Lung (tissue), 12 donors: ENCODE data around the gene VSIG10L2. TPM values are rescaled to one million over a fixed set of nuclear protein-coding genes. Genes with fewer than 3 reads are reported as not detected.

Source experiments
- ATAC-seq: fragments of 200-7000 bp; cut with Tn5 transposase; one replicate; pipeline ENCODE4 v1.9.1; 2020; ENCODE audit warnings: moderate number of reproducible peaks; ENCODE audit not compliant: insufficient read depth, low FRiP score
- DNase-seq, 3 donors: peaks; one replicate each; pipeline ENCODE4 v3.0.0-alpha.2; 2013 to 2017
- H3K27ac ChIP-seq, 2 donors: one replicate each; pipeline ENCODE4 v1.5.1; 2013; ENCODE audit warnings: mild to moderate bottlenecking in 2 of 2, moderate library complexity in 2 of 2, control low read depth in 1 of 2, inconsistent platforms in 1 of 2, low read depth in 1 of 2, low read length in 1 of 2
- H3K27me3 ChIP-seq, 3 donors: one replicate each; pipeline ENCODE4 v1.5.1; 2013; ENCODE audit warnings: low read length in 2 of 3; ENCODE audit not compliant: control insufficient read depth in 3 of 3, insufficient read depth in 3 of 3
- H3K36me3 ChIP-seq, 4 donors: one replicate each; pipeline ENCODE4 v1.5.1; 2013; ENCODE audit warnings: low read length in 4 of 4, mild to moderate bottlenecking in 1 of 4, moderate library complexity in 1 of 4; ENCODE audit not compliant: control insufficient read depth in 4 of 4, insufficient read depth in 4 of 4
- H3K4me1 ChIP-seq, 5 donors: one replicate each; pipeline ENCODE4 v1.5.1; 2013; ENCODE audit warnings: low read length in 5 of 5, mild to moderate bottlenecking in 2 of 5, moderate library complexity in 1 of 5; ENCODE audit not compliant: control insufficient read depth in 5 of 5, insufficient read depth in 5 of 5
- H3K4me3 ChIP-seq: one replicate; pipeline ENCODE4 v1.5.1; 2013; ENCODE audit warnings: mild to moderate bottlenecking, control low read depth, moderate library complexity
- H3K9ac ChIP-seq, 2 donors: one replicate each; pipeline ENCODE4 v1.5.1; 2013; ENCODE audit warnings: low read length in 2 of 2, control low read depth in 1 of 2; ENCODE audit not compliant: insufficient read depth in 1 of 2
- H3K9me3 ChIP-seq, 4 donors: one replicate each; pipeline ENCODE4 v1.5.1; 2013; ENCODE audit warnings: low read length in 3 of 4, mild to moderate bottlenecking in 1 of 4, moderate library complexity in 1 of 4; ENCODE audit not compliant: control insufficient read depth in 4 of 4, insufficient read depth in 3 of 4
- WGBS, 2 donors: extraction: QIAGEN DNeasy Blood & Tissue Kit; methylation state at CpG; one replicate each; pipeline ENCODE4 v1.1.7; 2013; 5-methylcytosine and 5-hydroxymethylcytosine counted together
- polyA plus RNA-seq, 2 donors: library from polyadenylated mRNA; stranded (reverse); fragments of 200-250 nt; gene quantifications; one replicate each; pipeline ENCODE4 v1.2.1, GENCODE V29; 2013
- total RNA-seq, 2 donors: library from RNA; depleted of rRNA in 1 of 2; stranded (reverse); fragments of >200 nt in 1 of 2; gene quantifications; one replicate each; pipeline ENCODE4 v1.2.1, GENCODE V29; 2014 to 2021
- TF ChIP-seq, protein P1 (sequence below): IDR thresholded peaks from 2 replicates; pipeline ENCODE4 v1.5.1; 2012; ENCODE audit warnings: mild to moderate bottlenecking; ENCODE audit errors: control extremely low read depth, extremely low read depth
- donor health status: control.
- donor health status: control.
- donor health status: Bipolar disorder and iron deficiency.
- donor health status: healthy.
- donor health status: DM: yes; HTN: yes; CAD: no.

Gene VSIG10L2
- total and polyA plus RNA-seq, 4 donors = 0.18 to 0.43 (median 0.30) TPM

DNA sequence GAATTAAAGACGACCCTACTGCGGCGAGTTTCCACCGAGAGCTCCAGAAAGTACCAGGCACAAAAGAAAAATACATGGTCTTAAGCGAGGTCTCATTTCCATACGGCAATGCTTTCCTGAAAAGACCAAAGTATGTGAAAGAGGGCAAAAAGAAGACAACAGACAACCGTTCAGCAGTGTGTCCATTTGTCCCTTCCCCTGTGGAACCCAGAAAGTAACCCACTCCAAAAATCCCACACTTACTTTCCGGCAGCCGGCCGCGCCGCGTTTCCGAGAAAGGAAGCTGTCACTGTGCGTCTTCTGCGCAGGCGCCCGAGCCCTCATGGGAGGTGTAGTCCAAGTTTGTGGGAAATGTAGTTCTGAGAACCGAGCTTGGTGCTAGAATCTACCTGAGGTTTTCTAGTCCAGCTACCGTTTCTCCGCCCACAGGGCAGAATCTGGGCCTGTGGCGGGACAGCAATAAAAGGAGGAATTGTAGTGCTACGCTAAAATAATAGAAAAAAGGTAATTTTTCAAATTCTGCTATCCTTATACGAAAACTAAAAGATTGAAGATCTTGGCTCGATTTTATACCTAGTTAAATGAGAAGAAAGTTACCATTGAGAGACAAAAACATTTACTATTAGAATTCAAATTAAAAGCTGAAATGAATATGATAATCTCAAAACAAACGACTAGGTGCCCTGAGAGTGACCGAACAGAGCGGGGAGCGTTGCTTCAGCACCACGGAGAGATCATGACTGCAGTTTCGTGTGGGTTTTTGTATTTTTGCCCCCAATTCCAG lies 42.7 kb upstream of the VSIG10L2 start, which contains the start of gene PUS3:
Gene PUS3, minus strand, starts transcription at position 280 of the 784 bp plus-strand sequence. CDS start 6,922 bp downstream, outside the sequence.
- Histone ChIP-seq H3K4me3 (peak within 1 kb of the TSS; percentile 76), H3K27ac (peak within 1 kb of the TSS; percentile 84 to 88), H3K9ac (peak within 1 kb of the TSS; percentile 67 to 69), H3K9me3 (no peaks in the 10 kb centered on the region), H3K36me3 (peaks cover 5 to 15% (median 8%) of the 10 kb centered on the region in 4 donors), H3K27me3 (peaks cover 0 to 13% (median 12%) of the 10 kb centered on the region in 3 donors), H3K4me1 (peaks cover 0 to 14% (median 9%) of the 10 kb centered on the region in 5 donors)
- 2 to 3% methylated on average over 31 of the region's 31 CpGs for WGBS, 2 donors
- TF ChIP-seq, protein P1, sequence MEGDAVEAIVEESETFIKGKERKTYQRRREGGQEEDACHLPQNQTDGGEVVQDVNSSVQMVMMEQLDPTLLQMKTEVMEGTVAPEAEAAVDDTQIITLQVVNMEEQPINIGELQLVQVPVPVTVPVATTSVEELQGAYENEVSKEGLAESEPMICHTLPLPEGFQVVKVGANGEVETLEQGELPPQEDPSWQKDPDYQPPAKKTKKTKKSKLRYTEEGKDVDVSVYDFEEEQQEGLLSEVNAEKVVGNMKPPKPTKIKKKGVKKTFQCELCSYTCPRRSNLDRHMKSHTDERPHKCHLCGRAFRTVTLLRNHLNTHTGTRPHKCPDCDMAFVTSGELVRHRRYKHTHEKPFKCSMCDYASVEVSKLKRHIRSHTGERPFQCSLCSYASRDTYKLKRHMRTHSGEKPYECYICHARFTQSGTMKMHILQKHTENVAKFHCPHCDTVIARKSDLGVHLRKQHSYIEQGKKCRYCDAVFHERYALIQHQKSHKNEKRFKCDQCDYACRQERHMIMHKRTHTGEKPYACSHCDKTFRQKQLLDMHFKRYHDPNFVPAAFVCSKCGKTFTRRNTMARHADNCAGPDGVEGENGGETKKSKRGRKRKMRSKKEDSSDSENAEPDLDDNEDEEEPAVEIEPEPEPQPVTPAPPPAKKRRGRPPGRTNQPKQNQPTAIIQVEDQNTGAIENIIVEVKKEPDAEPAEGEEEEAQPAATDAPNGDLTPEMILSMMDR = no peak
- peak; percentile 91 to 92 (median 92) for DNase-seq
- ATAC-seq = peak; percentile 90

DNA sequence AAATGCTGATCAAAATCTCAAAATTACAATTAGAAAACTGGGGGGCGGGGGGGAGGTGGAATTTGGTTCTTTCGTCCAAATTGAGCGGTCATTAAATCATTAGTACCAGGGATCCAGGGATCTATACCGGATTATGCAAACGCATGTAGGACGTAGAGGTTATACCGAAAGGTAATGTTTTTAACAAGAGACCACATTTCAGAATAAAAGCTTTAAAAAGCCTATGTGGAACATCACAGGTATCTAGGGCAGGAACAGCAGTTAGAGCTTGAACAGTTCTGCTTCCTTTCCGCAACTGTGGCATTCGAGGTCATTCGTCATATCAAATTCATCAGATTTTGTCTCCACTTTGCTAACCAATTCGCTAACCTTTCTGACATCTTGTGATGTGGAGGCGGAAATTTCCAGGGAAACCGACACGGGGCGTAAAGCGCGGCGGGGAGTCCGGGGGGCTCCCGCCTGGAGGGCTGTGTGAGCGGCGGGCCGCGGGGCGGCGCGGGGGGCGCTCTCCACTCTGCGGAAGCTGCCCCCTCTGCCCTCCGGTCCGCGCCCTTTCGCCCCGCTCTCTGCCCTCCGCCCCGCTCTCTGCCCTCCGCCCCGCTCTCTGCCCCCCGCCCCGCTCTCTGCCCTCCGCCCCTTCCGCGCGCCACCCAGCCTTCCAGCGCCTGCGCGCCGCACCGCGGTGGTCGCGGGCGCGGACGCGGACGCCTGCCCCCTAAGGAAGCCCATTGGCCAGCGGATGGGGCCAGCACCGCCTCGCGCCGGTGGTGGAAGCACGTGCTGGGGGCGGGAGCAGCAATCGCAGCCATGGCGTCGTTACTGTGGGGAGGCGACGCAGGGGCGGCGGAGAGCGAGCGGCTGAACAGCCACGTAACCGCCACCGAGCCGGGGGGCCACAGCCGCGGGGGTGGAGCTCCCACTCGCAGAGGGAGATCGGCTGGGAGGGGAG lies 41.9 kb upstream of the VSIG10L2 start, which contains the start of gene DDX25:
Gene DDX25, plus strand, starts transcription at position 798 of the 949 bp plus-strand sequence. Its CDS starts 10 bp downstream, at position 808.
- no peak for ATAC-seq
- Histone ChIP-seq H3K36me3 (peaks cover 5 to 12% (median 8%) of the 10 kb centered on the region in 4 donors), H3K9ac (no peak within 1 kb of the TSS), H3K4me3 (peak within 1 kb of the TSS; percentile 24), H3K4me1 (peaks cover 0 to 14% (median 9%) of the 10 kb centered on the region in 5 donors), H3K9me3 (no peaks in the 10 kb centered on the region), H3K27me3 (peaks cover 0 to 13% (median 12%) of the 10 kb centered on the region in 3 donors), H3K27ac (no peak within 1 kb of the TSS)
- TF ChIP-seq, protein P1 = no peak
- DNase-seq = peak; percentile 22 to 44 (median 38)
- 2 to 3% methylated on average over 58 to 81 of the region's 81 CpGs for WGBS, 2 donors

DNA sequence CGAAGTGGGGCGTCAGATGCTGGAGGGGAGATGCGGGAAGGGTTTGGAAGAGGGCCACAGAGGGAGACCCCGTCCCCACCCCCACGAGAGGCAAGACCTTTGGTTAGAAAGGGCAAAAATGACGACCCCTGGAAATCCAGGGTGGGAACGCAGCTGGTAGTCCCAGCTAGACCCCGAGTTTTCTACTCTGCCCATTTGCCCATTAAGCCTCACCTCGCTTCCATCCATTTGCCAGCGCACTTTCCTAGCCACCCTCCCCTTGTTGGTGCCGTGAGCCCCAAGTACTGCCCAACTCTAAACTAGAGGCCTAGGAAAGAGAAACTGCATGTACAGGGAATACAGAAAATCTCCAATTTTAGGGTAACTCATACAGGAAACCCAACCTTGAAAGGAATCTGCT lies 41.2 kb upstream of the VSIG10L2 start:
- DNase-seq = no peak
- H3K4me1 ChIP-seq = peaks cover 0 to 14% (median 9%) of the 10 kb centered on the region in 5 donors
- 48 to 57% methylated on average over 11 of the region's 11 CpGs for WGBS, 2 donors
- ATAC-seq = no peak
- H3K36me3 ChIP-seq = peaks cover 2 to 6% (median 4%) of the 10 kb centered on the region in 4 donors
- TF ChIP-seq, protein P1 = no peak
- H3K9ac ChIP-seq = no peak overlapping the region
- H3K4me3 ChIP-seq = peak overlapping the region; percentile 24
- no peak overlapping the region for H3K27ac ChIP-seq
- peaks cover 0 to 13% (median 12%) of the 10 kb centered on the region in 3 donors for H3K27me3 ChIP-seq
- no peaks in the 10 kb centered on the region for H3K9me3 ChIP-seq
